Keratinocyte (primary cell): ENCODE results near the gene SFTPA2.

Experiments used
- EZH2 ChIP-seq: IDR thresholded peaks from one replicate; pipeline ENCODE4 v1.6.1; 2012; ENCODE audit warnings: inconsistent platforms, mild to moderate bottlenecking, low read length, moderate library complexity
- TF ChIP-seq, protein P1 (sequence below), 3 experiments: IDR thresholded peaks in 1 of 3; conservative IDR thresholded peaks in 1 of 3; optimal IDR thresholded peaks in 1 of 3; 2 replicates in 2 of 3; 3 replicates in 1 of 3; pipeline versions ENCODE3 to v1.5.1; 2011; ENCODE audit warnings: low read length in 3 of 3, mild to moderate bottlenecking in 3 of 3, moderate library complexity in 2 of 3, control low read depth in 1 of 3, inconsistent platforms in 1 of 3; ENCODE audit not compliant: insufficient read depth in 2 of 3; ENCODE audit errors: extremely low read depth in 1 of 3

DNA sequence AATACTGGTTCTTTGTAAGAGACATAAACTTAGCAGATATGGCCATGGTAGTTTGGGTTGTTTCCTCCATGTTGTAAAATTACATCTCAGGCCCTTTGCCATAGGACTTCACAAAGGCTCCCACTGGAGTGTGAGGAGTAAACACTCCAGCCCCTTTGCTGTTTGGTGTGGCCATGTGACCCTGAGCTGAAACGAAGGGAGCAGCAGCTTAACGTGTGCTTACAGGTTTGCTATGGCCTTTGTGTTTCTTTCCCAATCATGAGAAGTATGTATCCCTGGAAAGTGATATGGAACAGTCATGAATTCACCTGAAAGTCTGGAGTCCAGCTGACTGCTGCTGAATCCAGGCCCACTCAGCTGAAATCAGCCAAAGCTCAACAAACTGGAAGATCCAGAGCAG, 26.7 kb upstream of the SFTPA2 start:
- TF ChIP-seq, protein P1, sequence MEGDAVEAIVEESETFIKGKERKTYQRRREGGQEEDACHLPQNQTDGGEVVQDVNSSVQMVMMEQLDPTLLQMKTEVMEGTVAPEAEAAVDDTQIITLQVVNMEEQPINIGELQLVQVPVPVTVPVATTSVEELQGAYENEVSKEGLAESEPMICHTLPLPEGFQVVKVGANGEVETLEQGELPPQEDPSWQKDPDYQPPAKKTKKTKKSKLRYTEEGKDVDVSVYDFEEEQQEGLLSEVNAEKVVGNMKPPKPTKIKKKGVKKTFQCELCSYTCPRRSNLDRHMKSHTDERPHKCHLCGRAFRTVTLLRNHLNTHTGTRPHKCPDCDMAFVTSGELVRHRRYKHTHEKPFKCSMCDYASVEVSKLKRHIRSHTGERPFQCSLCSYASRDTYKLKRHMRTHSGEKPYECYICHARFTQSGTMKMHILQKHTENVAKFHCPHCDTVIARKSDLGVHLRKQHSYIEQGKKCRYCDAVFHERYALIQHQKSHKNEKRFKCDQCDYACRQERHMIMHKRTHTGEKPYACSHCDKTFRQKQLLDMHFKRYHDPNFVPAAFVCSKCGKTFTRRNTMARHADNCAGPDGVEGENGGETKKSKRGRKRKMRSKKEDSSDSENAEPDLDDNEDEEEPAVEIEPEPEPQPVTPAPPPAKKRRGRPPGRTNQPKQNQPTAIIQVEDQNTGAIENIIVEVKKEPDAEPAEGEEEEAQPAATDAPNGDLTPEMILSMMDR (optimal IDR thresholded peaks at IDR 0.05 in 1 of 3, IDR thresholded peaks at IDR 0.05 in 1 of 3, conservative IDR thresholded peaks at IDR 0.05 in 1 of 3; ENCODE audit: extremely low read depth in 1 of 3, insufficient read depth in 2 of 3, low read length in 3 of 3) = no peak
- no peak for TF ChIP-seq EZH2
